HG03175 (cell line): ENCODE data around the gene TOR4A.
A peak's percentile ranks its signal among the peaks of the same experiment; 100 is the strongest.
"Not testable (repeated sequence)": the region's sequence is repeated elsewhere in the genome, so short reads cannot be mapped to it uniquely, and the experiment has no call there.

Source experiments
- ATAC-seq: cut with Tn5 transposase; IDR thresholded peaks from one replicate; pipeline ENCODE4 v1.9.1; 2021; ENCODE audit warnings: mild to moderate bottlenecking, moderate library complexity; ENCODE audit not compliant: unreplicated experiment

The TOR4A gene

DNA sequence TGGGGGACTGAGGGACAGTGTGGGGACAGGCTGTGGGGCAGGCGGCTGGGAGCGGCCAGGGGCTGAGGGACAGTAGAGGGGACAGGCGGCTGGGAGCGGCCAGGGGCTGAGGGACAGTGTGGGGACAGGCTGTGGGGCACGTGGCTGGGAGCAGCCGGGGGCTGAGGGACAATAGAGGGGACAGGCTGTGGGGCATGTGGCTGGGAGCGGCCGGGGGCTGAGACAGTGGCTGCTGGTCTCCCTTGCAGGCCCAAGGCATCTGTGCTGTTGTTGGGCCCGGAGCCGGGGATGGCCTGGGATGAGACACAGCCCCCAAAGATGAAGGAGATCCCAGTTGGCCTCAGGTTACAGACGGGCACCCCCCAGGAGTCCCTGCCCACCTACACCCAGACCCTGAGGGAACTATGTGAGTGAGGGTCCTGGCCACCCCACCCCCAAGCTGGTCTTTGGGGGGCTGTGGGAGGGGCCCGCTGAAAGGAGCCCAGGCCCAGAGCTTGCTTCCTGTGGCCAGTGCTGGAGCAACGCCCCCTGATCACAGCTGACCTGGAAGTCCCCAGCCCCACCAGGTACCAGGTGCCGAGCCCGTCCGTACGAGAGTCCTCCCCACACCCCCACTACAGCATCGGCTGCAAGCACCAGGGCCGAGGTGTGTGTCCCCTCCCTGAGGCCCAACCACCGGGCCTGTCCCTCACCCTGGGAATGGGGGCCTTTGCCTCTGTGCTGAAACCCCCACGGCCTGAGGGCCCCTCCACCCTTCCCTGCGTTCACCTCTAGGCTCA, 25.8 kb upstream of the TOR4A start:
- ATAC-seq, result no peak

- ATAC-seq, result no peak
Observed at GRCh38 chr9:137252555-137253506, 24.7 kb upstream of the TOR4A start.

DNA sequence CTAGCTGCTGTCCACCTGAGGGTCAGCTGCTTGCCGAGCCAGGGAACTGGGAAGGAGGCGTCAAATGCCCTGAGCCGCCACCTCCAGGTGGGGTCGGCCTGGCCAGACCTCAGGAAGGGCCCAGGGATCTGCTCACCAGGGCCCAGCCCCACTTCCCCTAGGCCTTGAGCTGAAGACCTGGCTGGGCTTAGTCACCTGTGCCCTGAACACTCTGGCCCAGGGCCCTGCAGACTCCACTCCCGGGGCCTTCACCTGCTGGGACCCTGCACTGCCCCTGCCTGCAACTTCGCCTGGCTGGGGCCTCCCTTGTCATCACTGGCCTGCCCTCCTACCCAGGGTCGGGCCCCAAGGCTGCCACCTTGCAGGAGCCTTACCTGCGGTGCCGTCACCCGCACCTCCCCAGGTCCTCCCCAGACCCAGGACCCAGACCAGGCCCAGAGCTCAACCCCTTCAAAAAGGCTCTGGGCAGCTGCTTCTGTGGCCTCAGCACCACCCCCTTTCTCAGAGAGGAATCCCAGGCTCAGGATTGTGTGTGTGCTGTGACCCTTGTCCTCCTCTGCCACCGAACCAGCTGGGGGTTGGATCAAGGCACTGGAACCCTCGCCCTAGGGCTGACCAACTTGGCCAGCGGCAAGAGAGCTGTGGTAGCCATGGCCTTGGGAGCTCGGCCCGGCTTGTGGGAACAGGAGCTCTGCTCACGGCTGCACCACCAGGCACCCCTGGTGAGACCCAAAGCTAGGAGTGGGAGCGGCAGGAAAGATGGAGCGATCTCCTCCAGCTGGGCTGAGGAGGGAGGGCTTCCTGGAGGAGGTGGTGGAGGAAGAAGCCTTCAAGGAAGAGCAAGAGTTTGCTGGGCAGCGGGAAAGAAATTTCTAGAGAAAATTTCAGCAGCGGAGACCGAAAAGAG, 23.6 kb upstream of the TOR4A start:
- ATAC-seq, result no peak

GRCh38 chr9:137254624-137255447, 22.7 kb upstream of the TOR4A start, which contains the start of gene NELFB:
TSS of gene NELFB (plus strand) at chr9:137255327.
- peak; percentile 77 for ATAC-seq

DNA sequence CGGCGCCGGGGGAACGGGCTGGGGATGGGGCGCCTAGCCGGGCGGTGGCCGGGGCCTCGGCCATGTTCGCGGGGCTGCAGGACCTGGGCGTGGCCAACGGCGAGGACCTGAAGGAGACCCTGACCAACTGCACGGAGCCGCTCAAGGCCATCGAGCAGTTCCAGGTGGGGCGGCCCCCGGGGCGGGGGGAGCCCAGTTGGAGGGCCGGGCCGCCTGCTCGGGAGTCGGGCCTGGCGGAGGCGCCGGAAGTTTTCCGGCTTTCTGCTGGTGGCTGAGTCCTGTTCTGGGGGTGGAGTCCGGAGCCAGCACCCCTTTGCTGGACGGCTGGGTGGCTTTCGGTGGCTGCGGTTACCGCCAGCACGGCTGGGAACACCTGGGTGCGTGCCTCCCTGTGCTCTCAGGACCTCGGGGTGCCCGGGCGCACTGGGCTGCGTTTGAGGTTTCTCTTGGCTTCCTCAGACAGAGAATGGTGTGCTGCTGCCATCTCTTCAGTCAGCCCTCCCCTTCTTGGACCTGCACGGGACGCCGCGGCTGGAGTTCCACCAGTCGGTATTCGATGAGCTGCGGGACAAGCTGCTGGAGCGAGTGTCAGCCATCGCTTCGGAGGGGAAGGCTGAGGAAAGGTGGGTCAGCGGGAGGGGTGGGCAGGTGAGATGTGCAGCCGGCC, 21.9 kb upstream of the TOR4A start:
- peak; percentile 37 for ATAC-seq

DNA sequence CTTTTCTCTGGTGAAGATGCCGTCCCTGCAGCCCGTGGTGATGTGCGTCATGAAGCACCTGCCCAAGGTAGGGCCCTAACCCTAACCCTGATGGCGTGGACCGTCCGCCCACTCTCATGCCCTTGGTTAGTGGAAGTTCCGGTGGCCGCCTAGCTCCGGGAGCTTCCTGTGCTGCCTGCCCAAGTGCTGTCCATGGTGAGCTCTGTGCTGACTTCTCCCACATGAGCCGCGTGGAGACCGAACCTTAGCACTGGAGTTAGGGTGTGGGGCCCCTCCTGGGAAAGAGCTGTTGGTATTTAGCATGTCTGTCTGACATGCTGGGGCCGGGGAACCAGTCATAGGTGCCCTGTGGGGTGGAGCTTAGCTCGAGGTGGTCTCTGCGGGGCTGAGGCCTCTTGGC, 21.2 kb upstream of the TOR4A start:
- no peak for ATAC-seq

- ATAC-seq, result no peak
Observed at GRCh38 chr9:137256856-137257255, 20.7 kb upstream of the TOR4A start.

DNA sequence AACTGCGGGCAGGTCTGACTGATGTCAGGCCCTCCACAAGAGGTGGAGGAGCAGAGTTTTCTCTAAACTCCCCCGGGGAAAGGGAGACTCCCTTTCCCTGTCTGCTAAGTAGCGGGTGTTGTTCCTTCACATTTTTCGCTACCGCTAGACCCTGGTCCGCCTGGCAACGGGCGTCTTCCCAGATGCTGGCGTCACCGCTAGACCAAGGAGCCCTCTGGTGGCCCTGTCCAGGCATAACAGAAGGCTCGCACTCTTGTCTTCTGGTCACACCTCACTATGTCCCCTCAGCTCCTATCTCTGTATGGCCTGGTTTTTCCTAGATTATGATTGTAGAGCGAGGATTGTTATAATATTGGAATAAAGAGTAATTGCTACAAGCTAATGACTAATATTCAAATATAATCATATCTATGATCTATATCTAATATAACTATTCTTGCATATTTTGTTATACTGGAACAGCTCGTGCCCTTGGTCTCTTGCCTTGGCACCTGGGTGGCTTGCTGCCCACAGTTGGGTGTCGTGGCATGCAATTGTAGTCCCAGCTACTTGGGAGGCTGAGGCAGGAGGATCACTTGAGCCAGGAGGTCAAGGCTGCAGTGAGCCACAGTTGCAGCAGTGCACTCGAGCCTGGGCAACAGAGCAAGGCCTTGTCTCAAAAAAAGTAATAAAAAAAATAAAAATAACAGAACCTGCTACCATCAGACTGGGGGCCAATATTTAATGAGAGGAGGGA, 15.2 kb upstream of the TOR4A start:
- ATAC-seq, result not testable (repeated sequence)

GRCh38 chr9:137262909-137263285, 14.6 kb upstream of the TOR4A start:
- ATAC-seq, result no peak

DNA sequence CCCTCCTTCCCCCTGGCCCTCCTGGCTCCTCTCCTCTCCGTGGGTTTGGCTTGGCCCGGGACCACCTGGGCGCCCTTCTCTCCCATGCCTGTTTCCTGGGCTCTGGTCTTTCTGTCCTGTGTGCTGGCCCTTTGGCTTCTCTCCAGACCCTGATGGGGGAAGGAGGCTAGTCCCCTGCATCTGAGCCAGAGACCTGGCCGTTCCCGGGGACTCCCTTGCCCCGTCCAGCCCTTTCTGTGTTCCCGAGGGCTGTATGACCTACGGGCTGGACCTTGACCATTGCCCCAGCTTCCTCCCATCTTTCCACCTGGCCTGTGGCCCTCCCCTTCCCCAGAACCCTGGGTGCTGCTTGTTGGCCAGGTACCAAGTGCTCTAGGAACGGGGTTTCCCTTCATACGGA, 14.0 kb upstream of the TOR4A start:
- ATAC-seq, result no peak

GRCh38 chr9:137264067-137264466, 13.5 kb upstream of the TOR4A start:
- ATAC-seq, result no peak

GRCh38 chr9:137265496-137266161, 11.9 kb upstream of the TOR4A start:
- ATAC-seq, result no peak

DNA sequence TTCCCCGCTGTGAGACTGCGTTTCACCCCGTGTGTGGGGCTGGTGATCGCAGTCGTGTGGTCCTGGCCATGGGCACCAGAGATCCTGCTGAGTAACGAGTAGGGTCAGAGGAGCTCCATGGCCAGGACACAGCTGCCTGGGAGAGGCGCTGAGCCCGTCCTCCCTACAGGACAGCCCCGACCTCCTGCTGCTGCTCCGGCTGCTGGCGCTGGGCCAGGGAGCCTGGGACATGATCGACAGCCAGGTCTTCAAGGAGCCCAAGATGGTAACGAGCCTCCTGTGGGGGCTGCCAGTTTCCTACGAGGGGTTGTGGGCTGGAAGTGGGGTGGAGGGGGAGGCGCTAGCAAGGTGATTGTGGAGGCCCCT, 11.4 kb upstream of the TOR4A start:
- no peak for ATAC-seq

DNA sequence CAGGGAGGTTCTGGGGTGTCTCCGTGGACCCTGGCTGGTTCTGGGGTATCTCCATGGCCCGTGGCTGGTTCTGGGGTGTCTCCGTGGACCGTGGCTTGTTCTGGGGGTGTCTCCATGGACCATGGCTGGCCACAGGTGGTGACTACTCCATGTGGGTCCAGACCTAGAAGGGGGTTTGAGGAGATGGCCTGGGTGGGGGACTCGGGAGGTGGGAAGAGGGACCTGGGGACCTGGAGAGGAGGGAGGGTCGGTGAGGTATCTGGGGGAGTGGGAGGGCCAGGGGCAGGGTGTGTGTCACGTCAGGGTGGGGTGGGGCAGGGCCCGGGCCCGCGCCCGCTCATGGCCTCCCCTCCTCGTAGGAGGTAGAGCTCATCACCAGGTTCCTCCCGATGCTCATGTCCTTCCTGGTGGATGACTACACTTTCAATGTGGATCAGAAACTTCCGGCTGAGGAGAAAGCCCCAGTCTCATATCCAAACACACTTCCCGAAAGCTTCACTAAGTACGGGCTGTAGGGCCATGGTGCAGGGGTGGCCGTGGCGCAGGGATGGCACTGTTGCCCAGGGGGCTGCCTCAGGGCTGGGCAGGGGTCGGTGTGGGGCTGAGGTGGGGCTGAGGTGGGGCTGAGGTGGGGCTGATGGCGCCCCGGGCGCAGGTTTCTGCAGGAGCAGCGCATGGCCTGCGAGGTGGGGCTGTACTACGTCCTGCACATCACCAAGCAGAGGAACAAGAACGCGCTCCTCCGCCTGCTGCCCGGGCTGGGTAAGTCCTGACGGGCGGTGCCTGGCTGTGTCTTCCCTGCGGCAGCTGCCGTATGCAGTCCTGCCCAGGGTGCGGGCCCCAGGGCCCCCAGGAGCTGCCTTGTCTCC, 10.7 kb upstream of the TOR4A start:
- no peak for ATAC-seq

DNA sequence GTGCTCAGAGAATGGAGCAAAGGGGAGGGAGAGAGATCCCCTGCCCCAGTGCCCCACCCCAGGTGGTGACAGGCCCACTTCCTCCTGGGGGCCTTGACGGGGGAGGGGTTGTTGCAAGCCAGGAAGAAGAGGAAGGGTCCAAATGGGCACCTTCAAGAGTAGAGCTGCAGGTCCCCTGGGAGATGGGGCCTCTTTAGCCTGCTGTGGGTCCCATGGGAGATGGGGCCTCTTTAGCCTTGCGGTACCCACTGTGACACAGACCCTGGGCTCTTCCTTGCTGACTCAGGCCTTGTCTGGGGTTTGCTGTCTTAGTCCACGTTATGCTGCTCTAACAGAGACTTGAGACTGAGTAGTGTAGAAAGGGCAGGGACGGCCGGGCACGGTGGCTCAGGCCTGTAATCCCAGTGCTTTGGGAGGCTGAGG, 9.6 kb upstream of the TOR4A start:
- ATAC-seq, result peak; percentile 40

GRCh38 chr9:137268538-137269201, 8.9 kb upstream of the TOR4A start:
- no peak for ATAC-seq

- no peak for ATAC-seq
Observed at GRCh38 chr9:137269231-137269772, 8.2 kb upstream of the TOR4A start.
